Naive B cell (primary cell): ENCODE measurements around the gene ANG. TPM values are rescaled to one million over a fixed set of nuclear protein-coding genes. Genes with fewer than 3 reads are reported as not detected.
A peak's percentile ranks its signal among the peaks of the same experiment; 100 is the strongest.
"Not testable (repeated sequence)": the region's sequence is repeated elsewhere in the genome, so short reads cannot be mapped to it uniquely, and the experiment has no call there.

Experiments used
- ATAC-seq, 2 donors: fragments of 150-1000 bp; cut with Tn5 transposase; 2 replicates each; pipeline ENCODE4 v1.10.0; 2021; ENCODE audit warnings: low read depth in 2 of 2, mild to moderate bottlenecking in 2 of 2, moderate library complexity in 2 of 2
- DNase-seq: peaks from one replicate; pipeline ENCODE4 v3.0.0; 2022
- H3K27ac Mint-ChIP-seq, 6 donors: one replicate each; pipeline ENCODE4 v1.8.0; 2020 to 2022; ENCODE audit warnings: mild to moderate bottlenecking in 6 of 6, mixed read lengths in 6 of 6, moderate library complexity in 5 of 6, inconsistent platforms in 2 of 6
- H3K27me3 Mint-ChIP-seq, 3 donors: one replicate each; pipeline ENCODE4 v1.8.0; 2021 to 2022; ENCODE audit warnings: mixed read lengths in 3 of 3, mild to moderate bottlenecking in 1 of 3
- H3K36me3 Mint-ChIP-seq, 2 donors: one replicate each; pipeline ENCODE4 v1.8.0; 2020 to 2022; ENCODE audit warnings: mixed read lengths in 2 of 2, inconsistent platforms in 1 of 2, mild to moderate bottlenecking in 1 of 2
- H3K4me1 Mint-ChIP-seq, 3 donors: one replicate each; pipeline ENCODE4 v1.8.0; 2020 to 2022; ENCODE audit warnings: mixed read lengths in 3 of 3, inconsistent platforms in 1 of 3, mild to moderate bottlenecking in 1 of 3, moderate library complexity in 1 of 3
- H3K4me3 Mint-ChIP-seq, 8 donors: one replicate each; pipeline ENCODE4 v1.8.0; 2020 to 2022; ENCODE audit warnings: mild to moderate bottlenecking in 8 of 8, mixed read lengths in 8 of 8, moderate library complexity in 8 of 8, inconsistent platforms in 2 of 8
- H3K9me3 Mint-ChIP-seq, 7 donors: one replicate each; pipeline ENCODE4 v1.8.0; 2020 to 2022; ENCODE audit warnings: mixed read lengths in 7 of 7, mild to moderate bottlenecking in 5 of 7, inconsistent platforms in 2 of 7, moderate library complexity in 1 of 7
- polyA plus RNA-seq, 6 donors: library from polyadenylated mRNA; unstranded; fragments of 300-500 nt; fragmentation: Illumina TruSeq; gene quantifications; one replicate each; pipeline ENCODE4 v1.2.3, GENCODE V29; 2021; ENCODE audit warnings: low read depth in 6 of 6

ANG gene
- polyA plus RNA-seq, 6 donors from 2014 or later, result 0.53 to 0.63 (median 0.57) TPM; not detected in 3

- H3K4me1 Mint-ChIP-seq, result peaks cover 27 to 32% (median 31%) of the 10 kb centered on the region in 3 donors
- peaks cover 34 to 45% (median 36%) of the 10 kb centered on the region in 3 donors for H3K27me3 Mint-ChIP-seq
- H3K9me3 Mint-ChIP-seq, result peaks cover 0 to 2% (median 0%) of the 10 kb centered on the region in 7 donors
Measured at GRCh38 chr14:20659813-20660395, 28.7 kb upstream of the ANG start.

GRCh38 chr14:20661197-20661596 is 27.4 kb upstream of the ANG start:
- H3K27me3 Mint-ChIP-seq, result peaks cover 23 to 32% (median 23%) of the 10 kb centered on the region in 3 donors

More at GRCh38 chr14:20659813-20660395, 28.7 kb upstream of the ANG start:
- DNase-seq (no peak), ATAC-seq (no peak)
- H3K36me3 Mint-ChIP-seq, result peaks cover 0 to 8% of the 10 kb centered on the region in 2 donors
- no peak overlapping the region for H3K4me3 Mint-ChIP-seq
- H3K27ac Mint-ChIP-seq, result no peak overlapping the region

GRCh38 chr14:20662968-20663732 is 25.4 kb upstream of the ANG start:
- peaks cover 42 to 59% (median 48%) of the 10 kb centered on the region in 3 donors for H3K4me1 Mint-ChIP-seq
- DNase-seq (peak; percentile 72), ATAC-seq (peak; percentile 67 to 74)
- H3K27ac Mint-ChIP-seq, result peak overlapping the region in 3 of 6 donors; percentile 91 to 93 (median 92)
- H3K36me3 Mint-ChIP-seq, result peaks cover 0 to under 1% of the 10 kb centered on the region in 2 donors
- peak overlapping the region; percentile 82 to 93 (median 89) for H3K4me3 Mint-ChIP-seq
- H3K9me3 Mint-ChIP-seq, result peaks cover 0 to under 1% (median 0%) of the 10 kb centered on the region in 7 donors
- peaks cover 5 to 12% (median 9%) of the 10 kb centered on the region in 3 donors for H3K27me3 Mint-ChIP-seq

More at GRCh38 chr14:20661197-20661596, 27.4 kb upstream of the ANG start:
- Mint-ChIP-seq H3K4me1 (peaks cover 36 to 44% (median 38%) of the 10 kb centered on the region in 3 donors), H3K4me3 (peak overlapping the region in 2 of 8 donors; percentile 19 to 35), H3K36me3 (peaks cover 0 to 8% of the 10 kb centered on the region in 2 donors), H3K9me3 (peaks cover 0 to 2% (median 0%) of the 10 kb centered on the region in 7 donors), H3K27ac (no peak overlapping the region)
- no peak for ATAC-seq
- no peak for DNase-seq

- Mint-ChIP-seq H3K27ac (peak overlapping the region in 2 of 6 donors; percentile 61 to 66), H3K4me1 (peaks cover 50 to 78% (median 56%) of the 10 kb centered on the region in 3 donors), H3K4me3 (peak overlapping the region in 5 of 8 donors; percentile 3 to 85 (median 53))
- H3K36me3 Mint-ChIP-seq, H3K27me3 Mint-ChIP-seq, ATAC-seq, H3K9me3 Mint-ChIP-seq, DNase-seq: not testable (repeated sequence)
Measured at GRCh38 chr14:20666400-20666961, 22.1 kb upstream of the ANG start.

GRCh38 chr14:20667957-20668356 is 20.6 kb upstream of the ANG start:
- peak; percentile 85 to 89 for ATAC-seq
- peaks cover 0 to 8% of the 10 kb centered on the region in 2 donors for H3K36me3 Mint-ChIP-seq
- peaks cover 0 to 5% (median 0%) of the 10 kb centered on the region in 7 donors for H3K9me3 Mint-ChIP-seq
- no peaks in the 10 kb centered on the region for H3K27me3 Mint-ChIP-seq
- H3K4me1 Mint-ChIP-seq, result peaks cover 49 to 80% (median 60%) of the 10 kb centered on the region in 3 donors
- peak overlapping the region; percentile 58 to 86 (median 76) for H3K4me3 Mint-ChIP-seq
- peak; percentile 80 for DNase-seq
- H3K27ac Mint-ChIP-seq, result peak overlapping the region; percentile 56 to 95 (median 86)

- no peaks in the 10 kb centered on the region for H3K27me3 Mint-ChIP-seq
- H3K4me3 Mint-ChIP-seq, result peak overlapping the region in 4 of 8 donors; percentile 30 to 85 (median 73)
- peaks cover 0 to 5% (median 0%) of the 10 kb centered on the region in 7 donors for H3K9me3 Mint-ChIP-seq
- H3K27ac Mint-ChIP-seq, result peak overlapping the region in 2 of 6 donors; percentile 21 to 90
- peaks cover 0 to 8% of the 10 kb centered on the region in 2 donors for H3K36me3 Mint-ChIP-seq
- no peak for ATAC-seq
- H3K4me1 Mint-ChIP-seq, result peaks cover 39 to 69% (median 50%) of the 10 kb centered on the region in 3 donors
- no peak for DNase-seq
Measured at GRCh38 chr14:20668969-20669368, 19.6 kb upstream of the ANG start.

- ATAC-seq, result peak in 1 of 2 donors; percentile 21
- Mint-ChIP-seq H3K4me1 (peaks cover 30 to 44% (median 32%) of the 10 kb centered on the region in 3 donors), H3K36me3 (peaks cover 0 to 8% of the 10 kb centered on the region in 2 donors), H3K9me3 (peaks cover 0 to 5% (median 0%) of the 10 kb centered on the region in 7 donors), H3K27me3 (no peaks in the 10 kb centered on the region), H3K27ac (no peak overlapping the region), H3K4me3 (no peak overlapping the region)
- DNase-seq, result no peak
Measured at GRCh38 chr14:20671597-20672283, 16.8 kb upstream of the ANG start.

DNA sequence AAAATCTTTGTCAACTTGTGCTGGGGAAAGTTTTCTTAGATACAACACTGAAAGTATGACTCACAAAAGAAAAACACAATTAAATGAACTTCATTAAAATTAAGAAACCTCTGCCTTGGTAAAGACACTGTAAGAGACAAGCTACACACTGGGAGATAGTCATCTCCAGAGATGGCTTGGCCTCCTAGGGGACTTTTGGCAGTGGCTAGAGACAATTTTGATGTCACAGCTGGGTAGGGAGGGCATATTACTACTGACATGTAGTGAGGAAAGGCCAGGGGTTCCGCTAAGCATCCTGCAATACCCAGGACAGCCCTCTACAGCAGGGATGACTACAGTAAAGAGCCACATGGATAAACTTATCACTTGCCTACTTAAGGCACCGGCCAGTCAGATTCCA is 12.9 kb upstream of the ANG start:
- H3K4me1 Mint-ChIP-seq, result peaks cover 10 to 18% (median 16%) of the 10 kb centered on the region in 3 donors
- ATAC-seq (no peak), DNase-seq (no peak)
- no peaks in the 10 kb centered on the region for H3K9me3 Mint-ChIP-seq
- no peaks in the 10 kb centered on the region for H3K36me3 Mint-ChIP-seq
- no peaks in the 10 kb centered on the region for H3K27me3 Mint-ChIP-seq
- no peak overlapping the region for H3K4me3 Mint-ChIP-seq
- H3K27ac Mint-ChIP-seq, result no peak overlapping the region

DNA sequence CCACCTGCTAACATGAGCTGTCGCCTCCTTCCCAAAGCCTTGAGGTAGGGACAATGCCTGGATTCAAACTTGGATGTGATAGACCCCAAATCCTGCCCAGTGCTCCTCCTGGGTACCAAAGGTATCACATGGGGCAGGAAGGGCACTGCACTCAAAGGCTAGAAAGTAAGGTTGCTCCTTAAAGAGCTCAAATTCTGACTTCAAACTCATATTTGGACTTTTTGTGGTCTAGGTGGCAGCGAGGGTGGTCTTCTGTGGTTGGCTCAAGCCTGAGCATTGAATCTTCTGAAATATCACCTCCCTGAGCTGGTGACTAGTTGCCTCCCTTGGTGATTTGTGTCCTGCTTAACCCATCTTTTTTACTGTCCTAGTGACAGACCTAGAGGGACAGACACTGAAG is 12.5 kb upstream of the ANG start:
- ATAC-seq (no peak), DNase-seq (no peak)
- Mint-ChIP-seq H3K4me3 (no peak overlapping the region), H3K27me3 (no peaks in the 10 kb centered on the region), H3K36me3 (no peaks in the 10 kb centered on the region), H3K27ac (no peak overlapping the region), H3K9me3 (no peaks in the 10 kb centered on the region), H3K4me1 (peaks cover 10 to 20% (median 17%) of the 10 kb centered on the region in 3 donors)

DNA sequence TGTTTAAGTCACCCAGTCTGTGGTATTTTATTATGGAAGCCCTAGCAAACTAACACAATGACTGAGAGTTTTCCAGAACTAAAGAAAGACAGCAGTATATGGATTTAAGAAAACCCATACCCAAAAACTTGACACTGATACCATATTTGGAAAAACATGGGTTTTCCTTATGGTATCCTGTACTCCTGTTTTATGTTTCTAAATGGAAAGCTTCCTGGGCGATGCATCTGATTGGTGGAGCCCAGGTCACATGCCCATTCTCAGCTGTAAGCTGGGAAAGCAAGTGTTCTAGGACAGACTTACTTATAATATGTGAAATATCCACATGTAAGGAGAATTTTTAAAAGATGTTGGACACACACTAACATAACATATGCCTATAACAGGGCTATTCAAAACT is 8.7 kb upstream of the ANG start:
- no peaks in the 10 kb centered on the region for H3K27me3 Mint-ChIP-seq

GRCh38 chr14:20680363-20680762 is 8.2 kb upstream of the ANG start:
- Mint-ChIP-seq H3K4me1 (peaks cover 10 to 23% (median 11%) of the 10 kb centered on the region in 3 donors), H3K27ac (no peak overlapping the region), H3K4me3 (peak overlapping the region in 1 of 8 donors; percentile 2), H3K27me3 (no peaks in the 10 kb centered on the region), H3K36me3 (no peaks in the 10 kb centered on the region), H3K9me3 (peaks cover 0 to 5% (median 0%) of the 10 kb centered on the region in 7 donors)
- DNase-seq (no peak), ATAC-seq (no peak)

More for the DNA sequence above, 8.7 kb upstream of the ANG start:
- no peak for DNase-seq
- no peak for ATAC-seq
- Mint-ChIP-seq H3K4me1 (peaks cover 6 to 23% (median 9%) of the 10 kb centered on the region in 3 donors), H3K9me3 (peaks cover 0 to 5% (median 0%) of the 10 kb centered on the region in 7 donors), H3K36me3 (no peaks in the 10 kb centered on the region), H3K4me3 (no peak overlapping the region), H3K27ac (no peak overlapping the region)

- peak; percentile 54 to 64 for ATAC-seq
- peaks cover 0 to 5% (median 0%) of the 10 kb centered on the region in 7 donors for H3K9me3 Mint-ChIP-seq
- H3K4me3 Mint-ChIP-seq, result no peak overlapping the region
- no peak overlapping the region for H3K27ac Mint-ChIP-seq
- H3K4me1 Mint-ChIP-seq, result peaks cover 10 to 23% (median 11%) of the 10 kb centered on the region in 3 donors
- no peaks in the 10 kb centered on the region for H3K36me3 Mint-ChIP-seq
- DNase-seq, result no peak
- H3K27me3 Mint-ChIP-seq, result no peaks in the 10 kb centered on the region
Measured at GRCh38 chr14:20680843-20681347, 7.7 kb upstream of the ANG start.
